NCI-H146 treated with DMSO at 0.1 percent for 48 hours (cell line): ENCODE measurements around the gene MID1IP1.

Experiments used
- DNase-seq: peaks from one replicate; lab custom pipeline; 2025; ENCODE audit not compliant: unreplicated experiment; lab: John Stamatoyannopoulos, UW

The MID1IP1 gene

DNA sequence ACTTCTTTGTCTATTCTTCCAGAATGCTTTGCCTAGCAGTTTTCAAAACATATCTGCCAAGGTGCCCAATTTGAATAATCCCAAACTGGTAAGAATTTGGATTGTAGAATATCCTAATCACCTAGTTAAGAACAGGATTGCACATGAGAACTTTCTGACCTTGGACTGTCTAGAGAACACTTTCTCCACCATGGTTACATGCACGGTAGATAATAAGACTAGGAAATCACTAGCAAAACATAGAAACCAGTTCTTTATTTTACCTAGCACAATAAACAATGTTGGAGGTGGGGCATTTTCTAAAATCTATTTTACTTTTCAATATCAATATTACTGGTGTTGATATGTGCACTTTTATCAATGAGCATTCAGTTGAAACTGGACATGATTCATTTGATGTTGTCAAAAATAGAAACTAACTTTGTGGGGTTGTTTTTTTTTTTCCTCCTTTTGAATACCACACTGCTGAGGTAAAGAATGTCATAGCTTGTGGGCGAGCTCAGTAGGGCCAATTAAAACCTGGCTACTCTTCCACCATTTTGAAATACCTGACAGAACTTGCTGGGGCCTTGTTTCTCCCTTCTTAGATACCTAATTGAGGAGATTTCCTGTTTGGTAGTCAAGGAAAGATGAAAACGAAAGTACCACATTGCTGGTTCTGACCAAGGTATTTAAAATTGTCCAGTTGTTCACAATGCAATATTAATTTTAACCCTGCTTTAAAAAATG lies 10.4 kb downstream of the MID1IP1 start:
- no peak for DNase-seq

DNA sequence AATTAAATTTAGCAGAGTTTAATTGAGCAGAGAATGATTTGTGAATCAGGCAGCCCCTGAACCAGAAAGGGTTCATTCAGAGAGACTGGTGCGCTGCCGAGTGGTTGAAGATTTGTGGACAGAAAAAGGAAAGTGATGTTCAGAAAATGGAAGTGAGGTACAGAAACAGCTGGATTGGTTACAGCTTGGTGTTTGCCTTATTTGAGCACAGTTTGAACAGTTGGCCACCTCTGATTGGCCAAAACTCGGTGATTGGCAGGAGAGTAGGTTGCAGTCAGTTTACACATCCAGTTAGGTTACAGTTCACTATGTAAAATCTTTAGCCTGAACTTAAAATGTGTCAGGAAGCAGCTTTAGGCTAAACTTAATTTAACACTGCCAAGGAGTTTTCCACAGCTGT lies 14.9 kb downstream of the MID1IP1 start:
- DNase-seq = no peak

DNA sequence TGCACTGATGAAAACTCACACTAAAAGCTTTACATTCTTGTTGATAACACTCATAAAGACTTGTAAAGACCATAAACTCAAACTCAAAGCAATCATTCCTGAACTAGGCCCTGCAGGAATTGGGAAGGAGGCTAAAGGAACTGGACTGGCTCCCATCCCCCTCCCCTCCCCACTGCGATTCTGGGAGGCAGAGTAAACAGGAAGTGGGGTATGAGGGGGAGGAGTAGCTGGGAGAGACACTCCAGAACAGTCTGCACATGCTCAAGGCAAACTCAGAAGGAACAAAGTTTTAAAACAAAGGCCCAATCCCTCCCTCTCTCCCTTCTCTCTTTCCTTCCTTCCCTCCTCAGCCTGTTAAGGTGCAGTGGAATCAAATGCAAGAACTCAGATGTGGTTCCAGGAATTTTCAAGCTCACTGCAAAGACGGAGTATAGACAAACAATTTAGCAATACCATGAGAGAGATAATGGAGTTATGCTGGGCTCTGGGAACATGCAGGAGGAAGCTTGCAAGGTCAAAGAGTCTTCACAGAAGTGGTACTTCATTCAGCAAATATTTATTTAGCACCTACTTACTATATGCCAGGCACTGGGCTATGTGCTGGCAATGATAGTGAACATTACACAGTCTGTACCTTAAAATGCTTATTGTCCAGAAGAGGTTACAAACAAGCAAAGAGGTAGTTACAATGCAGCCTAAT lies 15.9 kb downstream of the MID1IP1 start:
- no peak for DNase-seq

DNA sequence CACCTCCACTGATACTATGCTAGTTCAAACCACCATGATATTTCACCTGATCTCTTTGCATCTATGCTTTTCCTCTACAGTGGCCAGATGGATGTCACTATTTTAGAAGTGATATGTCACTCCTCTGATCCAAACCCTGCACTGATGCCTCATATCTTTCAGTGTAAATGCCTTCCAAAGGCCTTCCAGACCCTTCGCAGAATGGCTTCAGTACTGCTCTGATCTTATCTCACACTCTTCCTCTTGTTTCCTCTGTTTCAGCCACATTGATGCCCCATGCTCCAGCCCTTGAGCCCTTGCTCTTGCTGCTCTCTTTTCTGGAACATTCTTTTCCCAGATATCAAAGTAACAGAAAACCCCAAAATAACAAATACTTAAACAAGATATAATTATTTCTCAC lies 17.9 kb downstream of the MID1IP1 start:
- DNase-seq = no peak

DNA sequence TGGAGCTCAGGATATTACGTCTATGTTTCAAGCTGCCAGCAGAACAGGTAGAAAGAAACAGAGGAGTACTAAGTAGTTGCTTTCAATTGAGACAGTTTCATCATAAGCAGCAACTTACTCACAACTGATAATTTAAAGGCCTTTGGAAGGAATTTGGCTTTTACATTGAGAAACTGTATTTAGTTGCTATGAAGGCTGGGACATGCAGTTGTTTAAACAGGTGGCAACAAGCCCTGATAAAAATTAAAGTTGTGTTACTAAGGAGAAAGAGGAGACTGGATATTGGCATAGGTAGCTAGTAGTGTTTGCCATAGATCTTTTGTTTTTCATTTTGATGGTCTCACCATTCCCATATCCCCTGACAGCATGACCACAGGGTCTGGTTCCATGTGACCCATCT lies 18.4 kb downstream of the MID1IP1 start:
- DNase-seq = no peak

DNA sequence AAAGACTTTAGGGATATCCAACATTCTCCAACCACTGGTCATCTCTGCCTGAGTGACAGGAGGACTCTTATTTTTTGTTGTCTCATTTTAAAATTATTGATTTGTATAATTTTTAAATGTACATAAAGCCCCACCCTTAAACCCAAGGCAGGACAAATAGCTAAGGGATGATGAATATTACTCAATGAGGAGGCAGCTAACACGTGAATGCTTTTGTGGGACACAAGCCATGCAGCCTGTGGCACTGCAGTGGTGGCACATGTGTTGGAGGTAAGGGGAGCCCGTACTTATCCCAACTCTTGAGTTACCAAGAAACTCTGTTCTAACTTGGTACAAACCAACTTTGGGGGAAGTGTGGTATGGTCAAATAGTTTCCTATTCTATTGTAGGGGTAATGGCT lies 19.5 kb downstream of the MID1IP1 start:
- no peak for DNase-seq

DNA sequence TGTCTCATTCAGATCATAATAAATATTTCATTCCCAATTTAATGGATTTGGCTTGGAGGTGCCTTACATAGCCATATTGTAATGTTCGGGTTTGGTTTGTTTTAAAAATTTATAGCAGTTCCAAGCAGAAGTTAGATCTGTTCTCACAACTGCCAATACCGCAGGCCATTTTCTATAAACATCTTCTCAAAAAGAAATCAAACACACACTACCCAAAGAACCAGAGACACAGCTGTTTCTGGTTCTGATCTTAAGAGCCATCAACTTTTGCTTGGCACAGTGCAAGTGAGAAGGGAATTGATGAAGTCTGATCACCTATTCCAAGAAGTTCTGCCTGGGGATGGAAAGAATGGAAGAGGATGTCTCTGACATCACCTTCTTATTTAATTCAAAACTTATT lies 22.9 kb downstream of the MID1IP1 start:
- DNase-seq = no peak

DNA sequence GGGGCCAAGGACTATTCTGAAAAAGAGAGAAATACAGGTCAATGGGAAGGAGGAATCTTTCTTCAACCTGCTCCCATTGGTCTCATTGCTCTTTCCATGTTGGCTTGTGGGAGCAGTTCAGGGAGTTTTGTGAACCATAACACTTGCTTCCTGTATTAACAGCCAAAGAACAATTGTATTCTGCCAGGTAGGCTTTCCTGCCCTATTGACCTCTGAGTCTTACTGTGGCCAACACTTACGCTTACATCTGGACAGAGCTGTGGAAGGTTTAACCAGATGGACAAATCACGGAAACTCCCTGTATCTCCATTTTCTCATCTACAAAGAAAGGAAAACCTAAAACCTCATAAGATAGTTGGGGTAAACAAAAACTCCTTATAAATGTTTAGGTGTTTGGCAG lies 30.7 kb downstream of the MID1IP1 start:
- DNase-seq = no peak

DNA sequence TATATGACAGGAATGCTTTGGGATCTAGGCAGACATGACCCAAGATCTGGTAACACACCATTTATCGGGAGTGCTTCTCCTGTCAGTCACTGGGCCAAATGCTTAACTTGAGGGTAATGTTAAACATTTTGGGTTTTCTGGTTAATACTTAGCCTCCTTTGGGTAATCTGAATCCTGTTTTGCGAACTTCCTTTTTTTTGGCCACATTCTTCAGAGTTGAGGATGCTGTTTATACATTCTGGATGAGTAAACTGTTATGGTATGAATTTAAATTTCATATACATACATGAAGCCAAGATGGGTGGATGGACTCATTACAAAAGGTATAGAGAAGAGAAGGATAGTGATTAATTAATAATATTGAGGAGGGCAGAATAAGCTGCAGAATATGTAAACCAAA lies 36.1 kb downstream of the MID1IP1 start:
- DNase-seq = no peak

DNA sequence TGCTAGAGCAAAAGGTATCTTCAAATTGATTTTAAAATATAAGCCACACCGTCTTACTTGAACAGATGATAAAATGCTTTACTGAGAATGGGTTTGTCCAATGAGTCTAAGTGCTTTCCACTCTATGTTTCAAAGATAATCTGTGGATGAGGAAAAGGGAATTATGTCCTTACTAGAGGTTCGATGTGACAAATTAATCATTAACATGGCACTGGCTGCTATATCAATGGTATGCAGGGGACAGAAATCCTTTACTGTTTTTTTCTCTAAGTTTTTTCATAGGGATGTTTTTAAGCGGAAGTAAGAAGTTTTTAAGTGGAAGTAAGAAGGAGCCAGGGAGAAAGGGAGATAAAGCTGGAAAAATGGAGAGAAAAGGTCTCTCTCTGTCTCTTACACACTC lies 38.0 kb downstream of the MID1IP1 start:
- DNase-seq = no peak

DNA sequence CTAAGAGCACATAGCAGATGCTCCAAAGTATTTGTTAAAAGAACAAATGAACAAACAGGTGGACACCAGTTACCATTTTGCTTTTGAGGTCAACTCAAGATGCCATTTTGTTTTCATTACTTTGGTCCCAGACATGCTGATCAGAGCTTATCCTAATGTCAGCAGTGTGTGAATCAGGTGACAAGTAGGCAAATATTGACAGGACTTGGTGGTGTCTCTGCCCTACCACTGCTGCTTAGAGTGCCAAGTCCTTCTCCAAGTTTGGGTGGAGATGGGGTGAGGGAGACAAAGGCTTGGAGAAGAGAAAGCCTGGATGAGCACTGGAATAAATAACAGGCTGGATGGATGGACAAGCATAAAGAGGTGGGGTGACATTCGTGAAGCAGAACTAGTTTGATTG lies 38.7 kb downstream of the MID1IP1 start:
- no peak for DNase-seq

DNA sequence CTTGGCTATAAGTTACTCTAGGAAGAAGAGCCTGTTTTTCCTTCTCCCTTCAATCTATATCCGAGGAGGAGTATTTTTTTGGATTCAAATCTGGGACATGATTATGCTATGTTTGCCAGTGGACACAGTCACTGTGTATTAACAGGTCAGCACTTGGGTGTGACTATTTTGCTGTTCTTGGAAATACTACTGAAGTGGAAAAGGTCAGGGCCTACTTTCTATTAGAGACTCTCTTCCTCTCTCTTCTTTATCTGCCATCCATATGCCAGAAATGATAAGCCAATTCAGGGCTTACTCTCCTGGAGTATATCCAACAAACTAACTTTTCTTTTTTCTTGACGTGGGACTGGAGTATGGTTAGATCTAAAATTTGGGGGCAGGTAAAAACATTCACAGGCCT lies 40.5 kb downstream of the MID1IP1 start:
- no peak for DNase-seq

DNA sequence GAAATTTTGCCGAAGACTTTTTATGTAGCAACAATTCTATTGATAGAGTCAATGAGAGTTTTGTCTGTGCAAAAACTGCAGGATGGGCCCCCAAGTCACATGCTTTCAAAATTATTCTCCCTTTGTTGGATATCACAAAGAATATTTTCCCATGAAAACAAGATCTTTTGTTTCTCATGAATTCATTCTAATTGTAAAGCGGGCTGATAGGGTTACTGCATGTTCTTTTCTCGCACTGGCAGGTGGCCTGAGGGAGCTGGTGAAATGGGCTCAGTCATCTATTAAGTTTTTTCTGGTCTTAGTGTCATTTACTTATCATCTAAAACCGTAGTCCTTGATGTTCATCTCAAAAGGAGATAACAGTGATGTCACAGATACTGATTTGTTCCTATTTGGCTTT lies 44.2 kb downstream of the MID1IP1 start:
- DNase-seq = peak; percentile 45

DNA sequence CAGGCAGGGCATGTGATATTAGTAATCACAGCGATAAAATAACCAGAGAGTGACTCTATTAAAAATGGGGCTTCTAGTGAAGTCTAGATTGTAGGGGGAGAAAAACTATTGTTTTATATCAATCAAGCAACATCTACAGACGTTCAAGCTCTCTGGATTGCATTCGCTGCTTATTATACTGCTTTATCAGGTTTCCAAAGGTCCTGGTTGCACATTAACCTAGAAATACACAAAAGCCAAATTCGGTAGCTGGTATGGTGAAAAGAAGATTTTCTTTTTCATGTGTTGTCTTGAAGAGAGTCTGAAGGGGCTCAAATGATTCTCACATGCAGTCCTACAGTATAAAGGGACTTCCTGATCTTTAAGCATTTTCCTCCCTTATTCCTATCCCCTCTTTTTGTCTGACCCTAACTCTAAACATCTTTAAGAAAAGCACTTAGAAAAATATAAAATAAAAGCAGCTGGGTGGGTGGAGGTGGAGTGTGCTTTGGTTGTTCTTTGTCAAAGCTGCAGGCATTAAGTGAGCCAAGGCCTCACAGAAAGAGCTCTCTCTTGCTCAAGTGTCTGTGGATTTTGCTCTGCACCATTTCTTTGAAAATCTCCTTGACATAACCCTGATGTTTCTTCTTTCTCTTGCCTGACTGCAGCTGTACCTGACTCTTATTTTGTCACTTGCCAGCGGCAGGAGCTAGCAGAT lies 46.1 kb downstream of the MID1IP1 start:
- no peak for DNase-seq

DNA sequence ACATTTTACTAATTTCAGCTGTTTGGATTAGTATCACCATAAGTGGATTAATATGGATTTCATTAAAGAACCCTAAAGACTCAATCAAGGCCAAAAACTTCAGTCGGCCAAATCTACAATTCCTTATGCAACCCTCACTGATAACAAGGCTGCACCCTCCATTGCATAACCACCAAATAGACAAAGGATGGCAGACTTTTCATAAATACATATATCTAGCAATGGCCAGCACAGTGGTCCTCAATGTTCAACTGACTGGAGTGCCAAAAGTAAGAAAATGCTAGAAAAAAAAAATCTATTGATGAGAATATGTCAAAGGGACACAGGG lies 46.6 kb downstream of the MID1IP1 start:
- no peak for DNase-seq

DNA sequence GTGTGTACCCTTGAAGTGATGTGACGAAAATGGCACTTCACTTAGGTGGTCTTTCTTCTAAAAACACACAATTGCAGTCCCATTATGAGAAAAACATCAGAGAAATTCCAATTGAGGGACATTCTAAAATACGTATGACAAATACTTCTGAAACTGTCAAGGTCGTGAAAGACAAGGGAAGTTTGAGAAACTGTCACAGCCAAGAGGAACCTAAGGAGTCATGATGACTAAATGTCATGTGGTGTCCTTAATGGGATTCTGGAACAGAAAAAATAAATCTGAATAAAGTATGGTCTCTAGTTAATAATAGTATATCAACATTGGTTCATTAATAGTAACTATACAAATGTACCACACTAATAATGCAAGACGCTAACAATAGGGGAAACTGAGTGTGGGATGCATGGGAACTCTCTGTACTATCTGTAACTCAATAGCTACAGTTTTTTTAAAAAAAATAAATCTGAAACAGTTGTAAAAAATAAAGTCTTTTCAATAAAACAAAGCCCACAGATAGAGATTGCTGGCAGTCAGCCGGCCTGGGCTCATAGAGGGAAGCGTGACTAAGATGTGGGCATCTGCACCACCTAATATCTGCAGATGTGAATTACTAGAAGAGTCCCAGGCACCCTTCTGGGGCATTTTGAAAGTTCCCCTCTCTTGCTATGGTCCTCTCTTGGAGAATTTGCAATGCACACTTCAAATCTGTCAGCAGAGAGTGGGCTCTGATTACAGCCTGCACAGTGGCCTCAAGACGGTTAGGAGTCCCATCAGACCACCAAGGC lies 47.6 kb downstream of the MID1IP1 start:
- DNase-seq = no peak

DNA sequence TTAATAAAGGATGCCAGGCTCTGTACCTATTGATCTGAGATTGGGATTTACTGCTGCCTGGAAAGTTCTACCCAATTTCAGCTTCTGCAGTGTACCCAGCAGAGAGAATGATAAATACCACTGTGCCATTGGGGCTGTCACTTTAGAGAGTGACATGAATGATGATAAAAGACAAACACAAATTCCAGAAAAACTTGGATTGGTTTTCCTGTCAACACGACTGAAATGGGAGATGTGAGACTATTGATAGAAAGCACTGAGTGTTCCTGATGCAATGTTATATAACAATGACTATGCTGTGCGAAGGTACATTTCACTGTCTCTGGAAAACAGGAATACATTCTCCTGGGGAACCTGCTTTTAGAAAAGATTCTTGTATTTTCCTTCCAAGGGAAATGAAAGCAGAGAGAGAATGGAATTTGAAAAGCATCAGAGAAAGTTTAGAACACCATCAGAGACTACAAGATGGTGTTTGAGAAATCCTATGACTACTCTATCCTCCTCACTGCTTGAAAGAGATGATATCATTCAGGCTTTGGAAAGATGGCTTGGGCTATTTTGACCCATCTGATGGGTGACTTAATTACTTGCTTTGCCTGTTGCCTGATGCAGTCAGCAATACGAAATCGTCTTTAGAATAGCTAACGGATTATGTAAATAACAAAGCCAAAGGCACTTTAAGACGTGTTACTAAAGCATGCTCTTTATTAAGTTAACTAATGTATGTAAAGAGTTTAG lies 49.7 kb downstream of the MID1IP1 start:
- DNase-seq = no peak

DNA sequence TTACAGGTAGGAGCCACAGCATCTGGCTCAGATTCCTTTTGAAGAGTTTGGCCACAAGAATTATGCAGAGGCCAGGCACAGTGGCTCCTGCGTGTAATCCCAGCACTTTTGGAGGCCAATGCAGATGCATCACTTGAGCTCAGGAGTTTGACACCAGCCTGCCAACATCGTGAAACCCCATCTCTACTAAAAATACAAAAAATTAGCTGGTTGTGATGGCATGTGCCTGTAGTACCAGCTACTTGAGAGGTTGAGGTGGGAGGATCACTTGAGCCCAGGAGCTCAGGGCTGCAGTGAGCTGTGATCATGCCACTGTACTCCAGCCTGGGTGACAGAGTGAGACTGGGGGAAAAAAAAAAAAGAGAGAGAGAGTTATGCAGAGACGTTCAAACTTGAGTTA lies 53.0 kb downstream of the MID1IP1 start:
- no peak for DNase-seq
